Spinal cord (tissue), 10 donors: ENCODE results near the gene OTOA. TPM values are rescaled to one million over a fixed set of nuclear protein-coding genes. Genes with fewer than 3 reads are reported as not detected.
"Not testable (repeated sequence)": the region's sequence is repeated elsewhere in the genome, so short reads cannot be mapped to it uniquely, and the experiment has no call there.

Experiments used
- DNase-seq, 6 donors: peaks; one replicate each; pipeline versions ENCODE4 v3.0.0 to v3.0.0-alpha.2; 2013 to 2015; ENCODE audit warnings: low spot score in 6 of 6, low read depth in 4 of 6
- H3K27ac ChIP-seq: one replicate; pipeline ENCODE4 v1.5.1; 2013; ENCODE audit warnings: low read depth, low read length, control low read depth
- H3K27me3 ChIP-seq: one replicate; pipeline ENCODE4 v1.6.1; 2013; ENCODE audit warnings: low read length; ENCODE audit not compliant: control insufficient read depth, insufficient read depth
- H3K36me3 ChIP-seq: one replicate; pipeline ENCODE4 v1.6.1; 2013; ENCODE audit warnings: low read length; ENCODE audit not compliant: control insufficient read depth, insufficient read depth
- H3K4me1 ChIP-seq: one replicate; pipeline ENCODE4 v1.6.1; 2013; ENCODE audit warnings: low read length; ENCODE audit not compliant: control insufficient read depth, insufficient read depth
- H3K4me3 ChIP-seq: one replicate; pipeline ENCODE4 v1.5.1; 2013; ENCODE audit warnings: low read depth, low read length, control low read depth
- H3K9me3 ChIP-seq: one replicate; pipeline ENCODE4 v1.6.1; 2013; ENCODE audit warnings: low read length; ENCODE audit not compliant: control insufficient read depth, insufficient read depth
- WGBS: methylation state at CpG from one replicate; pipeline ENCODE4 v1.1.5; 2013; ENCODE audit warnings: missing lambda C conversion rate; ENCODE audit not compliant: insufficient coverage; 5-methylcytosine and 5-hydroxymethylcytosine counted together
- polyA plus RNA-seq, 2 donors: library from polyadenylated mRNA; unstranded; fragments of 120-200 nt; gene quantifications; one replicate each; pipeline ENCODE4 v1.2.1, GENCODE V29; 2013; ENCODE audit not compliant: insufficient read length in 2 of 2
- total RNA-seq, 2 donors: library from RNA; depleted of rRNA in 1 of 2; stranded (reverse); fragments of 120-200 nt in 1 of 2; fragments of >200 nt in 1 of 2; gene quantifications; one replicate each; pipeline versions ENCODE4 v1.2.3 to v1.2.4, GENCODE V29; 2013 to 2014
- donor health status: healthy.

OTOA gene
- total and polyA plus RNA-seq, 4 donors, result 0.32 to 0.61 (median 0.51) TPM

- 91% methylated on average over 6 of the region's 12 CpGs for WGBS
- H3K27ac ChIP-seq, H3K27me3 ChIP-seq, H3K36me3 ChIP-seq, H3K4me3 ChIP-seq, DNase-seq, H3K9me3 ChIP-seq, H3K4me1 ChIP-seq: not testable (repeated sequence)
These were observed 13.9 kb upstream of the OTOA start for GRCh38 chr16:21649826-21650406.

GRCh38 chr16:21650521-21650920 lies 13.2 kb upstream of the OTOA start:
- no CpG with 5 or more reads among the region's 1 CpG for WGBS
- no peak for DNase-seq
- H3K4me1 ChIP-seq, result no peaks in the 10 kb centered on the region
- H3K36me3 ChIP-seq, result peaks cover 7% of the 10 kb centered on the region
- H3K27me3 ChIP-seq, result no peaks in the 10 kb centered on the region
- no peak overlapping the region for H3K27ac ChIP-seq
- no peak overlapping the region for H3K4me3 ChIP-seq
- no peaks in the 10 kb centered on the region for H3K9me3 ChIP-seq

- peaks cover 7% of the 10 kb centered on the region for H3K36me3 ChIP-seq
- WGBS, result 80% methylated on average over 1 of the region's 3 CpGs
- H3K4me3 ChIP-seq, result no peak overlapping the region
- no peaks in the 10 kb centered on the region for H3K4me1 ChIP-seq
- DNase-seq, result no peak
- H3K9me3 ChIP-seq, result no peaks in the 10 kb centered on the region
- no peak overlapping the region for H3K27ac ChIP-seq
- no peaks in the 10 kb centered on the region for H3K27me3 ChIP-seq
These were observed 12.3 kb upstream of the OTOA start for GRCh38 chr16:21651515-21651914.

- H3K27me3 ChIP-seq, result no peaks in the 10 kb centered on the region
- H3K27ac ChIP-seq, result no peak within 1 kb of the TSS
- H3K4me3 ChIP-seq, result no peak within 1 kb of the TSS
- H3K9me3 ChIP-seq, result no peaks in the 10 kb centered on the region
- 100% methylated on average over 6 of the region's 6 CpGs for WGBS
- no peak for DNase-seq
- H3K4me1 ChIP-seq, result no peaks in the 10 kb centered on the region
- peaks cover 7% of the 10 kb centered on the region for H3K36me3 ChIP-seq
These were observed 11.3 kb upstream of the OTOA start, which contains the start of gene IGSF6 for GRCh38 chr16:21652453-21652852. Gene IGSF6 (minus strand): TSS chr16:21652608. CDS start chr16:21652598, 10 bp downstream.

- DNase-seq, result no peak
- Histone ChIP-seq H3K27me3 (no peaks in the 10 kb centered on the region), H3K4me3 (no peak overlapping the region), H3K9me3 (no peaks in the 10 kb centered on the region), H3K4me1 (no peaks in the 10 kb centered on the region), H3K36me3 (peaks cover 7% of the 10 kb centered on the region), H3K27ac (no peak overlapping the region)
- 81% methylated on average over 3 of the region's 5 CpGs for WGBS
These were observed 10.2 kb upstream of the OTOA start for GRCh38 chr16:21653571-21653970.

GRCh38 chr16:21654466-21654865 lies 9.3 kb upstream of the OTOA start:
- no peak overlapping the region for H3K27ac ChIP-seq
- no peaks in the 10 kb centered on the region for H3K9me3 ChIP-seq
- H3K4me1 ChIP-seq, result no peaks in the 10 kb centered on the region
- no peaks in the 10 kb centered on the region for H3K27me3 ChIP-seq
- H3K36me3 ChIP-seq, result peaks cover 3% of the 10 kb centered on the region
- H3K4me3 ChIP-seq, result no peak overlapping the region
- DNase-seq, result no peak
- no CpG with 5 or more reads among the region's 1 CpG for WGBS

GRCh38 chr16:21654881-21655280 lies 8.9 kb upstream of the OTOA start:
- no CpG with 5 or more reads among the region's 2 CpGs for WGBS

GRCh38 chr16:21656795-21657768 lies 6.7 kb upstream of the OTOA start:
- Histone ChIP-seq H3K27me3 (no peaks in the 10 kb centered on the region), H3K9me3 (no peaks in the 10 kb centered on the region), H3K36me3 (peaks cover 3% of the 10 kb centered on the region), H3K27ac (no peak overlapping the region), H3K4me3 (no peak overlapping the region), H3K4me1 (no peaks in the 10 kb centered on the region)
- DNase-seq, result peak in 5 of 6 donors; percentile 28 to 88 (median 46)
- no CpG with 5 or more reads among the region's 4 CpGs for WGBS

More at GRCh38 chr16:21654881-21655280, 8.9 kb upstream of the OTOA start:
- Histone ChIP-seq H3K27me3 (no peaks in the 10 kb centered on the region), H3K4me1 (no peaks in the 10 kb centered on the region), H3K36me3 (peaks cover 3% of the 10 kb centered on the region), H3K9me3 (no peaks in the 10 kb centered on the region), H3K27ac (no peak overlapping the region), H3K4me3 (no peak overlapping the region)
- no peak for DNase-seq

GRCh38 chr16:21659124-21659523 lies 4.6 kb upstream of the OTOA start:
- Histone ChIP-seq H3K9me3 (no peaks in the 10 kb centered on the region), H3K36me3 (no peaks in the 10 kb centered on the region), H3K4me3 (no peak overlapping the region), H3K27me3 (no peaks in the 10 kb centered on the region), H3K27ac (no peak overlapping the region), H3K4me1 (peaks cover 5% of the 10 kb centered on the region)
- DNase-seq, result no peak
- WGBS, result 67% methylated on average over 1 of the region's 4 CpGs
